GM12801 (cell line): ENCODE measurements around the gene ITPA.

Experiments
- TF ChIP-seq, protein P1 (sequence below): IDR thresholded peaks from one replicate; pipeline ENCODE4 v1.5.1; 2011; ENCODE audit warnings: control low read depth; ENCODE audit not compliant: insufficient read length; ENCODE audit errors: extremely low read depth

Gene ITPA

DNA sequence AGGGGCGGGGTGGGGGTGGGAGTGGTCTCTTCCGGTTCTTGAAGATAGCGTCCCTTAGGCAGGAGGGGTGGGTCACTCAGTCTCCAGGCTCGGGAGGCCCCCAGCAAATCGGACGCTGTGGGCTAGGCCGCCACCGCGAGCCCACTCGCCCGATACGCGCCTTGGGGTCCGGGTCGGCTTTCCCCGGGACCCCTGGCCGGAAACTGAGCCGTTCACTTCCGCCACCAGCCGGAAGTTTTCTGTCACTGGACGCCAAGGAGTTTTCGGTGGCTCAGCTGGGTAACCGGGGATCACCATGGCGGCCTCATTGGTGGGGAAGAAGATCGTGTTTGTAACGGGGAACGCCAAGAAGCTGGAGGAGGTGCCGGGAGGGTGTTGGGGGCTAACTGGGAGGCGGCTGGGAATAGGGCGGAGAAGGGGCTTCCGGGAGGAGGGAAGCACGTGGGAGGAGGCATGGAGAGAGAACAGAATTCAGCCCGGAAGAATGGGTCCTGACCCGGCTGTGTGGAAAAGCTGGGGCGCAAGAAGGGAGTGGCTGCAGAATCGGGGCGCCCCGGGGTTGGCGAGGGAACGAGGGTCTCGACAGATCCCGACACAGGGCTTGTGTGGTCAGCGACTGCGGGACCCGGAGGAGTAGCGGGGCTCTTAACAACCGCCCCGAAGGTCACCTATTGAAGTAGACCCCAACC is at the start of gene ITPA:
ITPA (plus strand) TSS at position 242 of the 689 bp plus-strand sequence; CDS start at position 296, 54 bp downstream.
- TF ChIP-seq, protein P1, sequence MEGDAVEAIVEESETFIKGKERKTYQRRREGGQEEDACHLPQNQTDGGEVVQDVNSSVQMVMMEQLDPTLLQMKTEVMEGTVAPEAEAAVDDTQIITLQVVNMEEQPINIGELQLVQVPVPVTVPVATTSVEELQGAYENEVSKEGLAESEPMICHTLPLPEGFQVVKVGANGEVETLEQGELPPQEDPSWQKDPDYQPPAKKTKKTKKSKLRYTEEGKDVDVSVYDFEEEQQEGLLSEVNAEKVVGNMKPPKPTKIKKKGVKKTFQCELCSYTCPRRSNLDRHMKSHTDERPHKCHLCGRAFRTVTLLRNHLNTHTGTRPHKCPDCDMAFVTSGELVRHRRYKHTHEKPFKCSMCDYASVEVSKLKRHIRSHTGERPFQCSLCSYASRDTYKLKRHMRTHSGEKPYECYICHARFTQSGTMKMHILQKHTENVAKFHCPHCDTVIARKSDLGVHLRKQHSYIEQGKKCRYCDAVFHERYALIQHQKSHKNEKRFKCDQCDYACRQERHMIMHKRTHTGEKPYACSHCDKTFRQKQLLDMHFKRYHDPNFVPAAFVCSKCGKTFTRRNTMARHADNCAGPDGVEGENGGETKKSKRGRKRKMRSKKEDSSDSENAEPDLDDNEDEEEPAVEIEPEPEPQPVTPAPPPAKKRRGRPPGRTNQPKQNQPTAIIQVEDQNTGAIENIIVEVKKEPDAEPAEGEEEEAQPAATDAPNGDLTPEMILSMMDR, result no peak

- TF ChIP-seq, protein P1, result no peak
These were observed 48.9 kb upstream of the ITPA start for GRCh38 chr20:3160418-3160817.

DNA sequence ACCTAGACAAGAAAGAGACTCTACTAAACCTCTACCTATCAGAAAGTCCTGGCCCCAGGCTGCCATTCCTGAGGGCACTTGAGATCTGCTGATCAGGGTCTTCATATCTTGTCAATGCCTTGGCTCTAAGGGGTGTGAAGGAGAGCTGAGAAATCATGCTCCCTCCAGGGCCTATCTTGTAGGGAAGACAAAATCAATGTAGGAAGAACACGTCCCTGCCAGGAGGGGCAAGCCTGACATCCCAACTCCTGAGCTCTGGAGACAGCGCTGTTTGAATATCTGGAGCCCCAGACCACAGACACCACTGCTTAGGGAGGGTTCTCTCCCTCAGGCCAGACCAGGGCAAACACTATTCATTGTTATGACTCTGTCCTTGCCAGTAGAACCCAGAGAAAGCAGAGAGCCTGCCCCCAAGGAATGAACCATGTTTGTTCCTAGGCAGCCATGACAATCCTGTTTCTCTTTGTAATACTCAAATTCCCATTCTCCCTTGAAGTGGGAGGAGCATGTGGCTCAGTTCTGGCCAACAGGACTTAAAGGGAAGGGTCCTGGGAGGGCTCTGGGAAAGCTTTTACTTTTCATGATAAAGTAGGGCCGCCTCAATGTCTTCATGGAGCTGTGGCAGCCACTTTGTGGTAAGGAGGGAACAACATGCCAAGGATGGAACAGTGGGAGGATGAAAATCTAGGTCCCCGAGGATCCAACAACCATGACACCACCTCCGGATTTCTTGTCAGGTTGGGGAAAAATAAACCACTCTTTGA is 47.8 kb upstream of the ITPA start:
- TF ChIP-seq, protein P1, result no peak

DNA sequence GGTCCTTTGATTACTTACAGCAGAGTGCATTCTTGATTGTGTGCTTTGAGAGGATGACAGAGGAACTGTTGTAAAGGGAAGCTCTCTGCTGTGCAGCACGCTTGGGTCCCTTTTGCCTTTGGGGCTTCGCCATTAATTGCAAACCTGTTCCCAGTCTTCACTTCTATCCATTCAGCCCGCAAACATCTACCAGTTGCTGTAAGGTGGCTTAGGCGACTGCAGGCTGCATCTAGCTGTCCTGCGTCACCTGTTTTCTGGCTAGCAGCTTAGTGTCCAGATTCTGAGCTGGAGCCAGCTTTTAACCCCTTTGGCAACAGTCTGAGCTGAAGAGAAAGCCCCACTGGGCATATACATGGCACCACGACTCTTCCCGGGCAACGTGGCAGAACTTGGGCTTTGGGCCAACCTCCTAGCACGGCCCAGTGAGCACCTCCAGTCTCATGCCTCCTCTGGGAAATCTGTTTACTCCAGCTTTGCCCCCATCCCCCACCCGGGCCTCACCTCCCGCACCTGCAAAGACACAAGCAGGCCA is 47.2 kb upstream of the ITPA start:
- TF ChIP-seq, protein P1, result no peak

DNA sequence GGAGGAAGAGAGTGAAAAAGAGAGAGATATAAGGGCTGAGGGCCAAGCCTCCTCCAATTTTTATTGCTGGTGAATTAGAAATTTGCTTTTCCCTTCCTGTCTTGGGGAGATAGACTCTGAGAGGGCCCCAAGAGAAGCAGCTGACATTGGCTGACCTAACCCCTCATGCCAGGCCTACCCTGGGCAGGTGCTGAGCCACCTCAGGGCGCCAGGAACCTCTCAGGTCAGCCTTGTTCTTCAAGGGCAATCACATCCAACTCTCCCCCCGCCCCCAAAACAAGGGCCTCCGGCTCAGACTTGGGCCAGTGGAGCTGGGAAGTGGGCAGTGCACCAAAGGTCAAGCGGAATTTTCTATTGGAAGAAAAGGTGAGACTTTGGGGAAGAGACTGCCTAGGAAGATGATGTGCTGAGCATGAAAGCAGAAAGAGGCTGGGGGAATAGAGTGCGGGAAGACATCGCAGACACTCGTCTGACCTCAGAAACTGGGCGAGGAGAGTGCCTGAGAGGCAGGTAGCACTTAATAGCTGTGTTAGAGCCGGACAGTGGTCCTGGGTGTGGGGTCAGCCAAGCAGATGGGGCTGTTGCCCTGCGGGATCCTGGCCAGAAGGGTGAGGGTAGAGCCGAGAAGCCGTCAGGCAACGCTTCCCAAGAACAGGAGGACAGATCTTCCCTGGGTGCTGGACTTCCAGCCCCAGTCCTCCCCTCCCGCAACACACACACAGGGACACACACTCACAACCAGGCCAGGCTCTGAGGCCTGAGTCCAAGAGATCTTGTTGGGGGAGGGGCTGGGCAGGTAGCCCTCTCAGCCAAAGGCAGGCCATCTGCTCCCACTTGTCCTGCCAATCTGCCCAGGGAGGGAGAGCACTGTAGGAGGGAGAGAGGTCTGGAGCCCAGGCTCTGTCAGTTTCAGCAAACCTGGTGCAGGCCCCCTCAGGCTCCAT is 45.9 kb upstream of the ITPA start:
- TF ChIP-seq, protein P1, result no peak

GRCh38 chr20:3164043-3164762 is 45.1 kb upstream of the ITPA start:
- TF ChIP-seq, protein P1, result no peak
